Regular cardiac myocyte (primary cell): ENCODE results near the gene CACNB3. TPM values are rescaled to one million over a fixed set of nuclear protein-coding genes. Genes with fewer than 3 reads are reported as not detected.

ENCODE experiments used
- total RNA-seq: library from RNA; depleted of rRNA; stranded (reverse); fragments of >200 nt; gene quantifications from 2 replicates; pipeline ENCODE4 v1.2.3, GENCODE V29; 2014

The CACNB3 gene
- 10.1 and 10.7 TPM in 2 replicates for total RNA-seq

GRCh38 chr12:48817873-48818830 lies at the start of gene CACNB3:
TSS of gene CACNB3 (plus strand) at chr12:48818496. CDS start at chr12:48818930, 434 bp downstream.

GRCh38 chr12:48788854-48789775 lies 29.2 kb upstream of the CACNB3 start, which contains the start of gene ADCY6:
TSS of gene ADCY6 (minus strand) at chr12:48789089. CDS start at chr12:48783434, 5,655 bp downstream.

DNA sequence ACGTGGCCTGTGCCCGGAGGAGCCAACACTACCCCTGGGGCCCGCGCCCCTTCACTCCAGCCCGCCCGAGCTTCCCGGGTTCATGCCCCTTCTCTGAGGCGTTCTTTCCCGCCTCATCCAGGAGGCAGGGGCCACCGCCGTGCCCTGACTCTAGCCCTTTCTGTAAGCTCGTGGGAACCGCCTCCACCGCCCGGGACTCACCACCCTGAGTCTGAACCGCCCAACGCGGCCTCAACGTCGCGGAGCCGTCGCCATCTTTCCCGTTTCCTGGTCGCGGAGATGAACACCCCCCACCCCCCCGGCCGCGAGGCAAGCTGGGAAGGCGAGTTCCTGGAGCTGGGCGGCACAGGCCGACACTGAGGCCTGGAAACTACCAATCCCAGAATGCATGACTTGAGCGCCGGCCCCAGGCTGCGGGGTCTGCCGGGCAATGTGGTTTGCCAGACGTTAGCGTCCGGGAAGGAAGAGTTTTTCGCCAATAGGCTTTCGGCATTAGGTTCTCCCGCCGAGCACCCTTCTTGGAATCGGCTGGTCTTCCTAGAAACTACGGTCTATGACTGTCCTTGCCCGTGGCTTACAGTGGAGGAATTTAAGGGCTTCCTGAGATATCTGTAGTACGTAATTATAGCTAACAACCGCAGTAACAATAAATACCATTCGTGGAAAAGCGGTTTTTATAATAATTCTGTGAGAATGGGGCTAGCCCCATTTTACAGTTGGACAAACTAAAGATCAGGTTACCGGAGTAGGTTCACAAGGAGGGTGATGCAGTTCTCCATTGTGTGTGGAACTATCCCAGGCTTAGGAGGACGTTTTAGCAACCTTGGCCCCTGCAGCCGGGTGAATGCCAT lies 33.8 kb downstream of the CACNB3 start, which contains the start of gene DDX23:
Gene DDX23 (minus strand): TSS at position 281 of the 851 bp plus-strand sequence. CDS start 6,381 bp downstream, outside the sequence.

DNA sequence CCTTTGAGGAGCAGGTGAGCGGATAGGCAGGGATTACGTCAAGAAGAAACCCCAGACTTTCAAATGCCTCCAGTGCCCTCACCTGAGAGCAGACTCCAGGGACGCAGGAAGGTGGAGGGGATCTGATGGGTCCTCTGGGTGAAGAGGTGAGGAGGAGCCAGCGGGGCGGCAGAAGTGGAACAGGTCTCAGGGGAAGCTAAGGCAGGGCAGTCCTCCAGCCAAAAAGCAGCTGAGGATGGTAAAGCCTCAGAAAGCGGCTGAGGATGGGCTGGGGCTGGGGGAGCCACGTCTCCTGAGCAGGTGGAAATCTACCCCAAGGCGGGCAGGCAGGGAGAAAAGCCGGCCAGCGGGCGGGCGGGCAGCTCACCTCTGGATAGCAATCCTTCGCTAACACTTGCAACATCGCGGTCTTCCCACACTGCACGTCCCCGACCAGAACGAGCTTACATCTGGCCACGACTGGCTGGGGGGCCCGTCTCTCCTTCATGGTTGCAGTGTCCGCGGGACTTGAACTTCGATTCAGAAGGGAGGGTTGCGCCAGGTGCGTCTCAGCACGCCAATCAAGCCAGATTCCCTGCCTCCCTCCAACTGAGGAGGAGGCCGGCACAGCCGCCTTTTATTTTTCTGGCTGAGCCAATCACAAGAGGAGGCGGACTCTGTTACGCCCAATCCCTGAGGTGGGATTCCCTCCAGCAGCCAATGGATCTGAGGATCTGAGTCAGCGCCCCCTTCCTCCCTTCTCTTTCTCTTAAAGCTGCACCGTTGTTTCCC lies 47.2 kb downstream of the CACNB3 start, which contains the start of gene RND1:
Gene RND1 (minus strand): TSS at position 590 of the 771 bp plus-strand sequence. CDS start 103 bp downstream, at position 487.

Other genes with a start within 250 kb of the CACNB3 start
- not detected in 2 replicates for gene LALBA, start 248.4 kb upstream of the CACNB3 start, total RNA-seq
- gene KANSL2, start 136.3 kb upstream of the CACNB3 start, total RNA-seq: 60.9 and 63.8 TPM in 2 replicates
- gene CCNT1, start 101.8 kb upstream of the CACNB3 start, total RNA-seq: 27.3 and 31.4 TPM in 2 replicates
- 48.9 and 76.4 TPM in 2 replicates for gene ADCY6, start 29.4 kb upstream of the CACNB3 start, total RNA-seq
- 76.7 and 104 TPM in 2 replicates for gene DDX23, start 33.7 kb downstream of the CACNB3 start, total RNA-seq
- 0.19 and 0.28 TPM in 2 replicates for gene RND1, start 47.4 kb downstream of the CACNB3 start, total RNA-seq
- gene FKBP11, start 107.0 kb downstream of the CACNB3 start, total RNA-seq: 26.8 and 38.9 TPM in 2 replicates
- gene ARF3, start 139.0 kb downstream of the CACNB3 start, total RNA-seq: 28.2 and 48.5 TPM in 2 replicates
- under 0.01 TPM in 2 replicates for gene WNT10B, start 153.2 kb downstream of the CACNB3 start, total RNA-seq
- gene WNT1, start 159.8 kb downstream of the CACNB3 start, total RNA-seq: not detected in 2 replicates
- gene DDN, start 180.9 kb downstream of the CACNB3 start, total RNA-seq: 0.28 and 0.38 TPM in 2 replicates
- 63.5 and 69.3 TPM in 2 replicates for gene PRKAG1, start 200.3 kb downstream of the CACNB3 start, total RNA-seq
- gene KMT2D, start 242.3 kb downstream of the CACNB3 start, total RNA-seq: 19.7 and 25.9 TPM in 2 replicates